ENCODE data around the gene SHROOM1.
"Not testable (repeated sequence)": the region's sequence is repeated elsewhere in the genome, so short reads cannot be mapped to it uniquely, and the experiment has no call there.

SHROOM1 gene

DNA sequence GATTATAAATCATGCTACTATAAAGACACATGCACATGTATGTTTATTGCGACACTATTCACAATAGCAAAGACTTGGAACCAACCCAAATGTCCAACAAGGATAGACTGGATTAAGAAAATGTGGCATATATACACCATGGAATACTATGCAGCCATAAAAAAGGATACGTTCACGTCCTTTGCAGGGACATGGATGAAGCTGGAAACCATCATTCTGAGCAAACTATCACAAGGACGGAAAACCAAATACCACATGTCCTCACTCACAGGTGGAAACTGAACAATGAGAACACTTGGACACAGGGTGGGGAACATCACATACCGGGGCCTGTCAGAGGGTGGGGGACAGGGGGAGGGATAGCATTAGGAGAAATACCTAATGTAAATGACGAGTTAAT, 24.6 kb downstream of the SHROOM1 start:
- DNase-seq: not testable (repeated sequence)

DNA sequence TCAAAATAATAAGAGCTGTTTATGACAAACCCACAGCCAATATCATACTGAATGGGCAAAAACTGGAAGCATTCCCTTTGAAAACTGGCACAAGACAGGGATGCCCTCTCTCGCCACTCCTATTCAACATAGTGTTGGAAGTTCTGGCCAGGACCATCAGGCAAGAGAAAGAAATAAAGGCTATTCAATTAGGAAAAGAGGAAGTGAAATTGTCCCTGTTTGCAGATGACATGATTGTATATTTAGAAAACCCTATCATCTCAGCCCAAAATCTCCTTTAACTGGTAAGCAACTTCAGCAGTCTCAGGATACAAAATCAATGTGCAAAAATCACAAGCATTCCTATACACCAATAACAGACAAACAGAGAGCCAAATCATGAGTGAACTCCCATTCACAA, 26.2 kb downstream of the SHROOM1 start:
- peak; percentile 5 for DNase-seq

DNA sequence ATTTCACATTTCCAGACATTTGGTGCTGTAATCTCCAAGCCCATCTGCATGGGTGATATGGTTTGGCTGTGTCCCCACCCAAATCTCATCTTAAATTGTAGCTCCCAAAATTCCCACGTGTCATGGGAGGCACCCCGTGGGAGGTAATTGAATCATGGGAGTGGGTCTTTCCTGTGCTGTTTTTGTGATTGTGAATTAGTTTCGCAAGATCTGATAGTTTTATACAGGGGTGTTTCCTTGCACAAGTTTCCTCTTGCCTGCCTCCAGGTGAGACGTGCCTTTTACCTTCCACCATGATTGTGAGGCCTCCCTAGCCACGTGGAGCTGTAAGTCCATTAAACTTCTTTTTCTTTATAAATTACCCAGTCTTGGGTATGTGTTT, 27.8 kb downstream of the SHROOM1 start:
- DNase-seq: not testable (repeated sequence)

DNA sequence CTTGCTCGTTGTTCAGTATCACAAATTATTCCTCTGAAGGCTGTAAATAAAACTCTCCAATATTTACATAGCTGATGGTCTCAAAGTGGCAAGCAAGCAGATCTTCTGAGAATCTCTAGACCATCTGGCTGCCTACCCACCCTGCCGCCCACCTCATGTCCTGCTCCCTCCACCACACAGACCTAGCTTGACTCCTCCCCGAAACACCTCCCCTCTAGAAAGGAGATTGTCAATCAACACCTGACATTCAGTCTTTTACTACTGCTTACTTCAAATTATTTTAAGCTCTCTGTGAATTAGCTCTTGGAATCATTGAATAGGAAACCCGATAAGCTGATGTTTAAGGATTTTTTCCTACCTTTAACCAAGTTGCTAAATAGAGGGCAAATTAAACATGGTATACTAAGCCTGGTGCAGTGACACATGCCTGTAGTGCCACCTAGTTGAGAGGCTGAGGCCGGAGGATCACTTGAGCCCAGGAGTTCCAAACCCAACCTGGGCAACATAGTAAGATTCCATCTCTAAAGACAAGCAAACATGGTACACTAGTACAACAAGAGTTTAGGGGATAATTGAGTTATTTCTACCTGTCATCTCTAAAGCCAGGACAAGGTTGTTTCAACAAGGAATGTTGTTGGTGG, 28.3 kb downstream of the SHROOM1 start:
- DNase-seq: no peak

DNA sequence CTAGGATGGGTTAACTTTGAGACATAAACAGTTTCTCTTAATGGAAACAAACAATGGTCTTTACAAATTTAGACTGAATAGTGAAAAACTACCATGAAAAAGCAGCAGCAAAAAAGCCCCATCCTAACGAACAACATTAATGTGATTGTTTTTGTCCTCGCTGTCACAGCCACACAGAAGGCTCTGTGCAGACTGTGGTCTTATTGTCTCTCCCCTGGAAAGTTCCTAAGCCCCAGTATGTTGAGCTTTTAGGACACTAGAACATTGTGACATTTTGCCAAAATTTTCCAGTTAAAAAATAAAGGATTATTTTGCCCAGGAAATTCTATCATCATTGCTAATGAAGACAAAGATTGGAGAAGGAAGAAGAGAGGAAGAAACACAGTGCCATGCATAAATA, 29.9 kb downstream of the SHROOM1 start:
- DNase-seq: no peak

DNA sequence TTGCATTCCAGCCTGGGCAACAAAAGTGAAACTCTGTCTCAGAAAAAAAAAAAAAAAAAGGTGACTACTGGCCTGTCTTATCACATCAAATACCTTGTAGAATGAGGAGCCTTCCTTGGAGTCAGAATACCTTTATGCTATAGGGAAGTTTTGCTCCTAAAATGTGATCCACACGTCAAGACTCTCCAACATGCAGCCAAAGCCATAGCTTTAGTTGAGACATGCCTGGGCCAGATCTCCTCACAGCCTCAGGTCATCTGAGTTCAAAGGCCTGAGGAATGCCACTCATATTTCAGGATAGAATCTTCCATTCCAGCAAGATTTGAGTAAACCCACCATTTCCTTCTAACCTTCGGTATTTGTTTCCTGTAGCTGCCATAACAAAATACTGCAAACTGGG, 31.1 kb downstream of the SHROOM1 start:
- no peak for DNase-seq

DNA sequence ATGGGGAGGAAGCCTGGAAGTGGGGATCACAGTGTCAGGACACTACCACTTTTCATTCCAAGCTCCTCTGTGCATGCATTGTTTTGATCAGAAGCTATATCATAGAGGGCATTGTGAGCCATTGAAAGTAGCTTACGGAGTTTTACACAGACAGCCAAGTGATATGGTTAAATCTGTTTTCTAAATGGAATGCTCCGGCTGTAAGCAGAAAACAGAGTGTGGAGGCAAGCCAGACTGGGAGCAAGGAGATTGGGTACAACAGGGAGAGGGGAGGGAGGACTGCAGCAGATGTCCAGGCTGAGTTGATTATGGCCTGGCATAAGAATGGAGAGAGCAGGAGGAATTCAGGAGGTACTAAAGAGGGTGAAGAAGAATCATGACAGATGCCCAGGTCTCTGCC, 32.8 kb downstream of the SHROOM1 start:
- no peak for DNase-seq

DNA sequence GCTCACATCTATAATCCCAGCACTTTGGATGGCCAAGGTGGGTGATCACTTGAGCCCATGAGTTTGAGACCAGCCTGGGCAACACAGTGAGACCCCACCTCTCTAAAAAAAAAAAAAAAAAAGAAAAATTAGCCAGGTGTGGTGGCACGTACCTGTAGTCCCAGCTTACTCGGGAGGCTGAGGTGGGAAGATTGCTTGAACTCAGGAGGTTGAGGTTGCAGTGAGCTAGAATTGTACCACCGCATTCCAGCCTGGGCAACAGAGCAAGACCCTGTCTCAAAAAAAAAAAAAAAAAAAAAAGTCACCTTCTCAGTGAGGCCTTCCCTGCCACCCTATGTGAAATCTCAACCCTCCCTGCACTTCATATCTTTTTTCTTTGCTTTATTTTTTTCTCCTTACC, 39.4 kb downstream of the SHROOM1 start:
- no peak for DNase-seq

DNA sequence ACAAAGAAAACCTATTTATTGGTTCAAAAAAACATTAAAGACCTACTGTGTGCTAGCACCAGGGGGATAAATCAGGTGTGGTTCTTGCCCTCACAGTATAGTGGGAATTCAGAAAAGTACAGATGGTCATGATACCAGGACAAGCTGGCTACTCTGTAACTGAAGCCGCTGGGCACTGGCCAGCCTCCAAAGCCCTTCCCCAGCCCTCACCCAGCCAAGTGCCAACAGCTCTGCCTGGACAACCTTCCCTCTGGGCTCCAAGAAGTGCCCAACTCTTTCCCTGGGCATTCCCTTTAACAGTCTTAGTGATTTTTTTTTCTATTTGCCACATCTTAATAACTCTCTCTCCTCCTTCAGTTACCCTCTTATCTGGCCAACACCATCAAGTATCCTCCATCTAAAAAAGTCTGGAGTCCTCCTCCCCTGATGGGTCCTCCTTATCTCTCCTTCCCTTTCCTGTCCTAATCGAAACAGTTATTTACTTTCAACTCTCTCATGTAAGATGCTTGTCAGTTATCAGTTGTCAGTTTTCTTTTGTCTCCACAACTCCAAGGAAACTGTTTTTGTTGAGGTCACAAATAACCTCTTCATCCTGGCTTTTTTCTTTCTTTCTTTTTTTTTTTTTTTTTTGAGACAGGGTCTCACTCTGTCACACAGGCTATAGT, 40.1 kb downstream of the SHROOM1 start:
- DNase-seq: no peak

DNA sequence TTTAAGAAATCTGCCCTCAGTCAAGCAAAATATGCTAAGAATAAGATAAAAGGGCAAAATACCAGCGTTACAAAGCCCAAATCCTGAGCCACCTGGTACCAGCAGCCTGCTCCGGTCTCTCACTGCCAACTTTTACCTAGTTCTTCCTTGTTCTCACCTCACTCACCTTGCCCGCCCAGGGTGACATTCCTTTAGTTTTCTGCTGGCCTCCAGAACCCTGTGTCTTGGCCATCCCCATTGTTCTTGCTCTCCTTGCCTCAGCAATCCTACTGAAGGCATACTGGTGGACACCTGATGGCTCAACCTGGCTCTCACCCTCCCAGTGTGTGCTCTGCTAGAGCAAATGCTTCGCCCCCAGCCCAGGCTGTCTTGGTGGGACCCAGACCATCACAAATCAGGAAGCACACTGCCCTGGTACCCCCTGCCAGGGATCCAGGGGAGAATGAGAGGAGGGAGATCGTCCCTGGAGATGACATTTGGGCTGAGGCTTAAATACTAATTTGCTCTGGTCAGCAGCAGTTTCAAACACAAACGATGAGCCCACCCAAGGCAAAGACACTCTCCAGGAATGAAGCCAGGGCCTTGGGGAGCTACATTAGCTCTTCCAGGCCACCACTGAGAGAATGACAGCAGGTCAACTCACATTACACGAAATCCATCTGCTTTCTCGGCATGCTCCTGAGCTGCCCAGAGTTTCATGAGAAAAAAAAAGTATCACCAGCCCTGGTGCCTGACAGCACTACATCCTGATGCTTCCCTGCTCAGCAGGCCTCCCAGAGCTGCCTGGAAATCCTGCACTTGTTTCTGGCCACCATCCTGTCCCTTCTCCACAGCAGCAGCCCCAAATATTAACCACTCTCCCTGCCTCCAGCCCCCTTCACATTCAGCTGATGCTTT, 41.2 kb downstream of the SHROOM1 start:
- DNase-seq: no peak

DNA sequence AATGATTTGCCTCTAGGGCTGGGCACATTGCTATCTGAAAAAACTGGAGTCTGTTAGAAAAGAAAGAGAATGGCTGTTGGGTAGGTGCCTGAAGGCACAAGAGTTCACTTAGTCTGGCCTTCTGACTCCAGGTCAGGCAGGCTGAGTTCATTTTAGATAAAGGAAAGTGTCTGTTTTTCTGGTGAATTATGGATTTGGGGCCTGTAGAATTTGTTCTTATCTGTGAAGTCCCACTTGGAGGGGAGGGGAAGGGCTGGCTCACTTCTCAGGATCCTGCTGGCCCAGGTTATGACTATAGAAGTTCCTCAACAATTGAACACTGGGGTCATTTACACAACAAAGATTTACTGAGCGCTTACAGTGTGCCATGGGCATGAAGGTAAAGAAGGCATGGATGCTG, 41.9 kb downstream of the SHROOM1 start:
- no peak for DNase-seq

DNA sequence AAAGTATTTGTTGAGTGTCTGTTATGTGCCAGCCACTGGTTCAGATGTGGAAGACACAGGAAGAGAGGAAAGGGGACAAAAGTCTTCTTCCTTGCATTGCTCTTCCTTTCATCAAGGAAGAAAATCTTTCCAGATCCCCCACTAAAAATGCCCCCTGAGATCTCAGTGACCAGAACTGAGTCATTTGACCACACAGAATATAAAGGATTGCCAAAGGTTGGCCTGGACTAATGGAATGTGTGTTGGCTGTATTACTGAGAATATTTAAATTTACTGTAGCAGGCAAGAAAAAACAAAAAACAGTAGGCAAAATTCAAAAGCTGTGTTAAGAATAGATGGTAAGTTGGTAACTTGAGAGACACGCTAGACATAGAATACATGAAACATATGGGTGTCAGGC, 43.4 kb downstream of the SHROOM1 start:
- no peak for DNase-seq

DNA sequence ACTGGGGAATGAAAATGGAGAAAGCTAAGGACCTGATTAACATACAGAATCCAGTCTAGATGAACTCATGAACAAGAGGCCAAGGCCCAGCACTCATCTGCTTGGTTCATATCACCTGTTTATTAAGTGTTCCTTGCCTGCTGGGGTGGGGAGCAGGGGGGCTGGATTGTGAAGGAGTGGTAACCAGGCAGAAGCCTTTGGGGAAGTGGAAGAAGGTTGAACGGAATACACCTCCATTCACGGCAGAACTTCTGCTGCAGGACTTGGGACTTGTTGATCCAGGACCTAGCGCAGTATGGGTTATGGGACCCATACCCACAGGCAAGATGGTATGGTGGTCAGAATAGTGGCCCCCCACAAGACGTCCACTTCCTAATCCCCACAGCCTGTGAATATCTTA, 44.6 kb downstream of the SHROOM1 start:
- no peak for DNase-seq

DNA sequence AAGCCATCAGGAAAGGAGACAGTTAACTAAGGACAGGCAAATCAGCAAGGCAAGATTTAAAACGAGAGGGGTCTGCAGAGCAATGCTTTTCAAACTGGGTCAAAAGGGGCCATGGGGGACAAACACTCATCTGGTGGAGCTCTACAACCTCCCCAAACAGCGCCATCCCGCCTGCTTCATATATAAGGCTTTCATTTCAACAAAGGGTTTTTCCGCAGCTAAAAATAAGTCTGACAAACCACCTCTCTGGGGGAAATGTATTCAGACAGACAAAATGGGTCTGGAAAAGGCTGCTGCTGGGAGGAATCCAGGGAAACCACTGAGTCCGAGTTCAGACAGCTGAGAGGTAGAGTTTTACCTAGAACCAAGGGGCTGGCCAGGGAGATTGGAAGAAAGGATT, 45.1 kb downstream of the SHROOM1 start:
- peak; percentile 6 for DNase-seq

DNA sequence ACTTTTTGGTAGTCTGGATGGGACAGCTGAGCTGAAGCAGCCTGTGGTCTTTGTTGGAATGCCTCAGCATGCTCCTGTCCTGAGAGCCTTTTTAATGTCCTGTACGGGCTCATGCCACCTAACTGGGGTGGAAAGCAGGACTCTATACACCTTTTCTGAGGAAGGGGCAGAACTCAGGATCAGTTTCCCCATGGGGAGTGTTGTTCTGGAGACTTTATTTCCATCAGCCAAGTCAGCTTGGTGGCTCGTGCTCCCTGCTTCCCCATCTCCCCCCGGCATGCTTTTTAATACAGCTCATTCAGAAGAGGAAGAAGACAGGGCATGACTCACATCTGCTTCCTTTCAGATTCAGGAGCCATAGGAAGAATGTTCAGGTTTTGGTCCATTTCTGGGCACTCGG, 48.3 kb downstream of the SHROOM1 start:
- peak; percentile 65 for DNase-seq

DNA sequence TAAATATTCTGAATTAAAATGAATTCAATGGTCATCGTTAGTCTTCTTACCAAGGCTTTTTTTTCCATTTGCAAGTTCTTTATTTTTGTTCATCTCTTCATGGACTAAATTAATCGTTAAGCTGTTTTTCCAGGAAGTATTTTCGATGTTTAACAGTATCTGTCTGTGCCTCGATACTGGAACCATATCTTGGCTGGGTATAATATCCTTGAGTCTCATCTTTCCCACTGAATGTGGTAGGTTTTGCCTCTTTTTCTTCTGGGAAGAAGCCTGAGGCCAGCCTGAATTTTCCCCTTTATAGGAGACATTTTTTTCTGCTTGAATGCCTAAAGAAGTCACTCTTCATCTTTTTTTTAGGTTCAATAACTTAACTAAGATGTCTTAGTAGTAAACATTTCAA, 49.4 kb downstream of the SHROOM1 start:
- no peak for DNase-seq

DNA sequence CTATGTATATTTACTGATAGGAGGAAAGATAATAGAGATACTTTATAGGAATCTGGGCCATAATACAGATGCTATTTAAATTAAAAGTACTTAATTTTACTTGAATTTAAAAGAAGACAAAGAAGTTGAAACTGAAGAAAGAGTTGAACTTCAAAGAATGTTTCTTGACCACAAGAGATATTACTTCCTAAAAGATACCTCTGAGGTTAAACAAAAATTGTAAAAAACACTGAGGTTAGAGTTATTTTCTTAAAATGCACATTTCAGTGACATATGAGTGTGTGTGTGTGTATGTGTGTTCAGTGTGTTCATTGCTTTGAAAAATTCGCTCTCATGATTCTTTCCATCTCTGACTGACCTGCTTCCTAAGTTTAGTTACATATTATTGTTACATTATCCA, 49.9 kb downstream of the SHROOM1 start:
- peak; percentile 66 for DNase-seq

DNA sequence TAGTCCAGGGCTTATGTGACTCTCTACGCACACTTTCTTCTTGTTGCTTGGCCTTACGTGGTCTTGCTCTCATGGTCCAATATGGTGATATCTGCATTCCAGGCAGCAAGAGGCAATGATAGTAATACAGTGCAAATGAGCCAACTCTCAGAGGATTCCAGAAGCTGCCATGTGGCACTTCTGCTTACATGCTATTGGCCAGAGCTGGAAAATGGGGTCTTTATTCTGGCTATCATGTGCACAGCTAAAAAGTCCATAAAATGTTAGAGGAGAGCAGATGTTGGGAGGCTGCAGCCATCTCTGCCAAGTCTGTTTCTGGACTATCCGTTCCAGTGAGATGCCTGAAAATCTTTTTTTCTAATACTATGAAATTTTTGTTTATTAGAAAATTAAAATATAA, 50.5 kb downstream of the SHROOM1 start:
- no peak for DNase-seq

DNA sequence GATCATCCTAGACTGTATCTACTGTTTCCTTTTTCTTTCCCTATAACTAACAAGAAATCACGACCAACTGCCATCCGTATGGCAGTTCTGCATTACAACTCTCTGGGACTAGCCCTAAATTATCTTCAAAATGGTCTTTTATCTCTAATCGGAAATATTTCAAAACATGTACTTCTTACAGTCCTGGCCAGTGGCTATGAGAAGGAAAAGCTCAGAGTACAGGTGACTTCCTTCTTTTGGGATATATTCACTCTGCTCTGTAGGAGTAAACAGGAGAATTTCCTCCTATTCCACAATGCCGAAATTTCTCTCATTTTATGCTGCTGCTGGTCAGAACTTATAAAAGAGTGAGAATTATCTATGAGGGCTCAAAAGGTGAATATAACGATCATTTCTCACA, 51.6 kb downstream of the SHROOM1 start:
- no peak for DNase-seq

DNA sequence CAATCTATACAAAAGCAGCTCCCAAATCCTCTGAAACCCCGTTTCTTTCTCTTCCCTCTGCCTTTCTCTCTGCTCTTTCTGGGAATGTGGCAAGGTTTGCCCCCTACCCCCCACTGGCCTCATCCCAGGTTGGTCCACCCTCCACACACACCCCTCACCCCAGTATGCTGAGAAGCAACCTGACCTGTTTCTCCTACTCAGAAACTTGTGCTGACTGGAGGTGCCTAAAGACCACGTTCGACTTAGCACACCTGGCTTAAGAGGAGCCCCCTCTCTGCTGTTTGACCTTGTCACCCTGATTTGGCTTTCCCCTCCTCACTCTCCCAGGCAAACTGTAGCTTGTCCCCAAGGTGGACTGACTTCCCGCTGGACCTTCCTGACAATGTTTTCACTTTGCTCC, 52.3 kb downstream of the SHROOM1 start:
- DNase-seq: no peak

DNA sequence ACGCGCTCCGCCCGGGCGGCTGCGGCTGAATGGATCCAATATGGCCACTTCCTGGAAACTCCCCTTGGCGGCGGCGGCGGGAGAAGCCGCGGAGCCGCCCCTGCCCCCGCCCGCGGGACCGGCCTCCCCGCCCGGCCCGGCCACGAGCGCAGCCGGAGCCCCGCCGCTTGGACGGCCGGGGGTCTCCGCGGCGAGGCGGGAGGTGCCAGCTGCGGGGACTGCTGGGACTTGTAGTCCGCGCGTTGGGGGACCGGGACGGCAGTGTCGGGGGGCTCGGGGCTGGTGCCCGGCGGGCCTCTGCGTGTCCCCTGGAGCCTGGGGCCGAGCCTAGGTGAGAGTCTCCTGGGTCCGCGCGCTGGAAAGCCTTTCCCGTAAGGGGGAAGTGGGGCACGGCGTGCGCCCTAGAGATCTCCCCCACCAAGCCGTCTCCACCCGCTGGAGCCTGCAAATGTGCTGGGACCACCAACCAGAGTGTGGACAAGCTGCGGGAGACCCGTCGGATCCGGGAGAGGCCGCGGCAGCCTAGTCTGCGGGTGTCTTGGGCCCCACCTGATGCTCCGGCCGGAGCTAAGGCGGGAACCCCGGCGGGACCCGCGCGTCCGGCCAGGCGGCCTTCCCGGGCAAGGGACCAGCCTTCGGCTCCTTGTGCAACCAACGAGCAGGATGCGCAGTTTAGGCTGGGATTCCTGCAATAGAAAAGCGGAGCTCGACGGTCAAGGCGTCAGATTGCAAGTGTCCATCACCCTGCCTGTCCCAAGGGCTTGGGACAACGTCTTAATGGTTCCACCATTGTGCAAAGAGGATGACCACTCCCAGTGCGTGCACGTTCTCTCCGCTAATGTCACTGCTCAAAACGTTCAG, 53.0 kb downstream of the SHROOM1 start, which contains the start of gene SEPTIN8:
TSS of gene SEPTIN8 (minus strand) at position 31 of the 861 bp plus-strand sequence. CDS start 102 bp downstream, outside the sequence.
- peak; percentile 12 for DNase-seq

DNA sequence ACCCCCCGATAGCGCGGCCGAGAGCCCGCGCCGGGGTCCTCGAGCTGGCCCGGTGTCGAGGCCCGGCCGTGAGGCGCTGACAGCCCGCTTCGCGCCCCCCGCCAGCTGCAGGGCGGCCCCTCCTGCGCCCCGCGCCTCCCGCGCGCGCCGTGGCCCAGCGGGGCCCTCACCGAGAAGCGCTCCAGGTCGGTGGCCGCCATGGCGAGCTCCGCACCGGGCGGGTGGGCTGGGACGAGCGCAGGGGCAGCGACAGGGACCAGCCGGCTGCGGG, 53.6 kb downstream of the SHROOM1 start:
- DNase-seq: no peak

Measured in MV-4-11 (cell line).